MM.1S (cell line): ENCODE results near the gene OSTM1.

Experiments
- CTCF ChIP-seq: fragments of 300-600 bp; sonication (generic); IDR thresholded peaks from 2 replicates; pipeline ENCODE4 v1.5.1; 2016; ENCODE audit warnings: antibody characterized with exemption, low read length, mixed read lengths
- EZH2 ChIP-seq: fragments of 300-600 bp; sonication (generic); optimal IDR thresholded peaks from 2 replicates; pipeline ENCODE3; 2017; ENCODE audit warnings: low read depth, mild to moderate bottlenecking, antibody characterized with exemption, low read length, mixed read lengths
- EZH2phosphoT487 ChIP-seq: fragments of 300-600 bp; sonication (generic); IDR thresholded peaks from 2 replicates; pipeline ENCODE4 v1.6.1; 2018; ENCODE audit warnings: antibody characterized with exemption, low read length

- TF ChIP-seq CTCF (no peak), EZH2 (no peak), EZH2phosphoT487 (no peak)
These were observed 21.8 kb downstream of the OSTM1 start for GRCh38 chr6:108052706-108053105.
